Measurements from ENCODE around the gene HSPA12B.

GRCh38 chr20:3733119-3733995, 872 bp downstream of the HSPA12B start:
- TF ChIP-seq POLR2A (IDR thresholded peaks at IDR 0.05) = no peak
- no peak for TF ChIP-seq CTCF (IDR thresholded peaks at IDR 0.05)

Measured in thyroid gland (tissue), 4 donors.